Vagina (tissue), 2 donors: ENCODE measurements around the gene C12orf43.

Experiments used
- CTCF ChIP-seq, 3 experiments: fragments of 450-650 bp in 2 of 3; fragments of 200-600 bp in 1 of 3; sonication (generic) in 1 of 3; IDR thresholded peaks; one replicate each; pipeline ENCODE4 v1.5.1; 2017 to 2019; ENCODE audit warnings: antibody characterized with exemption in 3 of 3, mild to moderate bottlenecking in 2 of 3, moderate library complexity in 2 of 3
- POLR2A ChIP-seq, 2 donors: fragments of 450-650 bp; IDR thresholded peaks; one replicate each; pipeline ENCODE4 v1.6.1; 2017; ENCODE audit warnings: antibody characterized with exemption in 2 of 2, mild to moderate bottlenecking in 2 of 2, moderate library complexity in 2 of 2

- TF ChIP-seq CTCF (IDR thresholded peaks at IDR 0.05) (no peak), POLR2A (IDR thresholded peaks at IDR 0.05) (no peak)
These were observed 10.2 kb upstream of the C12orf43 start for GRCh38 chr12:121026274-121027045.
